Vagina (tissue), 2 donors: ENCODE results near the gene ENTPD1. TPM values are rescaled to one million over a fixed set of nuclear protein-coding genes. Genes with fewer than 3 reads are reported as not detected.

Experiments
- DNase-seq, 2 donors: peaks; one replicate each; pipeline ENCODE4 v3.0.0-alpha.2; 2017; ENCODE audit errors: extremely low spot score in 2 of 2
- H3K27ac ChIP-seq: fragments of 200-600 bp; sonication (generic); one replicate; pipeline ENCODE4 v1.5.1; 2019
- H3K27me3 ChIP-seq: fragments of 200-600 bp; sonication (generic); one replicate; pipeline ENCODE4 v1.5.1; 2019
- H3K36me3 ChIP-seq, 2 donors: fragments of 200-600 bp; sonication (generic); one replicate each; pipeline ENCODE4 v1.5.1; 2017 to 2019
- H3K4me1 ChIP-seq: fragments of 200-600 bp; sonication (generic); one replicate; pipeline ENCODE4 v1.5.1; 2019
- H3K4me3 ChIP-seq, 2 donors: fragments of 200-600 bp; sonication (generic); 1 replicate in 1 of 2; 2 replicates in 1 of 2; pipeline ENCODE4 v1.5.1; 2016 to 2019
- H3K9me3 ChIP-seq: fragments of 200-600 bp; sonication (generic); one replicate; pipeline ENCODE4 v1.5.1; 2019
- CTCF ChIP-seq, 3 experiments: fragments of 450-650 bp in 2 of 3; fragments of 200-600 bp in 1 of 3; sonication (generic) in 1 of 3; IDR thresholded peaks; one replicate each; pipeline ENCODE4 v1.5.1; 2017 to 2019; ENCODE audit warnings: antibody characterized with exemption in 3 of 3, mild to moderate bottlenecking in 2 of 3, moderate library complexity in 2 of 3
- POLR2A ChIP-seq, 2 donors: fragments of 450-650 bp; IDR thresholded peaks; one replicate each; pipeline ENCODE4 v1.6.1; 2017; ENCODE audit warnings: antibody characterized with exemption in 2 of 2, mild to moderate bottlenecking in 2 of 2, moderate library complexity in 2 of 2
- POLR2AphosphoS5 ChIP-seq, 2 donors: sonication (generic); formaldehyde crosslinking; IDR thresholded peaks; one replicate each; pipeline ENCODE4 v1.9.0; 2017; ENCODE audit warnings: antibody characterized with exemption in 2 of 2, mild to moderate bottlenecking in 2 of 2, low read depth in 1 of 2; ENCODE audit not compliant: insufficient read depth in 1 of 2
- intact Hi-C: fragments of 100-400 bp; cut with DNase I; formaldehyde crosslinking; loops from one replicate; pipeline ENCODE4 v1.15.1; 2023
- total RNA-seq: library from RNA; depleted of rRNA; stranded (reverse); fragments of >200 nt; gene quantifications from one replicate; pipeline ENCODE4 v1.2.3, GENCODE V29; 2016

The ENTPD1 gene
- total RNA-seq, 1 donor from 2014 or later = 17.7 TPM

GRCh38 chr10:95787447-95787846 is 31.5 kb downstream of the ENTPD1 start:
- Histone ChIP-seq H3K4me1 (peaks cover 23% of the 10 kb centered on the region), H3K27ac (no peak overlapping the region), H3K4me3 (no peak overlapping the region), H3K27me3 (no peaks in the 10 kb centered on the region), H3K9me3 (no peaks in the 10 kb centered on the region), H3K36me3 (no peaks in the 10 kb centered on the region)
- TF ChIP-seq POLR2AphosphoS5 (IDR thresholded peaks at IDR 0.05; ENCODE audit: insufficient read depth in 1 of 2, low read depth in 1 of 2) = no peak
- TF ChIP-seq POLR2A (IDR thresholded peaks at IDR 0.05) = no peak
- TF ChIP-seq CTCF (IDR thresholded peaks at IDR 0.05) = no peak
- intact Hi-C loops = no loop called here
- no peak for DNase-seq

GRCh38 chr10:95788830-95789229 is 32.9 kb downstream of the ENTPD1 start:
- H3K27me3 ChIP-seq = no peaks in the 10 kb centered on the region
- H3K4me1 ChIP-seq = peaks cover 24% of the 10 kb centered on the region
- TF ChIP-seq POLR2AphosphoS5 (IDR thresholded peaks at IDR 0.05; ENCODE audit: insufficient read depth in 1 of 2, low read depth in 1 of 2) = no peak
- H3K27ac ChIP-seq = no peak overlapping the region
- H3K36me3 ChIP-seq = no peaks in the 10 kb centered on the region
- H3K4me3 ChIP-seq = no peak overlapping the region
- no peaks in the 10 kb centered on the region for H3K9me3 ChIP-seq
- intact Hi-C loops = no loop called here
- no peak for DNase-seq

GRCh38 chr10:95789902-95790301 is 33.9 kb downstream of the ENTPD1 start:
- no peak for DNase-seq
- Histone ChIP-seq H3K27ac (no peak overlapping the region), H3K9me3 (no peaks in the 10 kb centered on the region), H3K27me3 (no peaks in the 10 kb centered on the region), H3K36me3 (no peaks in the 10 kb centered on the region), H3K4me1 (peaks cover 24% of the 10 kb centered on the region), H3K4me3 (no peak overlapping the region)
- intact Hi-C loops = no loop called here
- TF ChIP-seq POLR2AphosphoS5 (IDR thresholded peaks at IDR 0.05; ENCODE audit: insufficient read depth in 1 of 2, low read depth in 1 of 2) = no peak
- TF ChIP-seq POLR2A (IDR thresholded peaks at IDR 0.05) = no peak
- TF ChIP-seq CTCF (IDR thresholded peaks at IDR 0.05) = no peak

GRCh38 chr10:95790982-95791381 is 35.0 kb downstream of the ENTPD1 start:
- intact Hi-C loops = no loop called here
- no peak overlapping the region for H3K27ac ChIP-seq

GRCh38 chr10:95791425-95791979 is 35.5 kb downstream of the ENTPD1 start:
- intact Hi-C loops = no loop called here
- peak overlapping the region; percentile 58 for H3K27ac ChIP-seq
- no peaks in the 10 kb centered on the region for H3K9me3 ChIP-seq
- TF ChIP-seq POLR2AphosphoS5 (IDR thresholded peaks at IDR 0.05; ENCODE audit: insufficient read depth in 1 of 2, low read depth in 1 of 2) (no peak), CTCF (IDR thresholded peaks at IDR 0.05) (no peak), POLR2A (IDR thresholded peaks at IDR 0.05) (no peak)
- no peaks in the 10 kb centered on the region for H3K36me3 ChIP-seq
- H3K4me3 ChIP-seq = no peak overlapping the region
- no peaks in the 10 kb centered on the region for H3K27me3 ChIP-seq
- peaks cover 24% of the 10 kb centered on the region for H3K4me1 ChIP-seq
- no peak for DNase-seq

More at GRCh38 chr10:95790982-95791381, 35.0 kb downstream of the ENTPD1 start:
- Histone ChIP-seq H3K27me3 (no peaks in the 10 kb centered on the region), H3K4me3 (no peak overlapping the region), H3K9me3 (no peaks in the 10 kb centered on the region), H3K36me3 (no peaks in the 10 kb centered on the region), H3K4me1 (peaks cover 24% of the 10 kb centered on the region)
- no peak for TF ChIP-seq CTCF (IDR thresholded peaks at IDR 0.05)
- DNase-seq = no peak
